ENCODE measurements around the gene DNMT3B. TPM values are rescaled to one million over a fixed set of nuclear protein-coding genes. Genes with fewer than 3 reads are reported as not detected.

The DNMT3B gene
- total and polyA plus RNA-seq, 9 of the 15 experiments (the other 6 are each of a cell fraction or from before 2014, with no cell fraction given): 9.3 to 74.8 (median 49.1) TPM

DNA sequence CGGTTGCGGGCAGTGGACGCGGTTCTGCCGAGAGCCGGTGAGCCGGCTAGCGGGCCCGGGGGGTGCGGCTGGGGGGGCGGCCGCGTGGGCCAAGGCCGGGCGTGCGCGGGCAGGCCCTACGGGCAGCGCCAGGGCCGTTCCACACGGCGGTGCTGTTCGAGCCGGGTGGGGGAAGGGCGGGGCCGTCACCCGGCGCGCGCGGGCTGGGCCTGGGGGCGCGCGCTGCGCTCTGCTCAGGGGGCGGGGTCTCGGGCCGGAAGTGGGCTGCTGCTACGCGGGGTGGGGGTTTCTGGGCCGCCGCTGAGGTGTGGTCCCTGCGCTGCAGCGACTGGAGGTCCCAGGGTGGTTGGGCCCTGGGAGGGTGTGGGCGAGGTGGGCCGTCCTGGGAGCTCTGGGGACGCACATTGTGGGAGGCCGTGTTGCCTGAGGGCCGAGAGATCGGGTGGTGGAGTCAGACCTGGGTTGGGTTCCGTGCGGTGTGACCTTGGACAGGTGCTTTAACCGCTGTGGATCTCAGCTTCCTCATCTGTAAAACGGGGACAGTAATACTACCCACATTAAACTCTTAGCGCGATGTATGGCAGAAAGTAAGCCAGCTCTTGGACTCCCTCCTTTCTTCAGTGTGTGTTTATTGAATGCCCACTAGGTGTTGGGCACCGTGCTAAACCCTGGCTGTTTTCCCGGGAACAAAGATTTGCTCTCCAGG is 58.0 kb downstream of the DNMT3B start (continued):
- TF ChIP-seq ETV6 (IDR thresholded peaks at IDR 0.05; ENCODE audit: borderline replicate concordance in 1 of 2, low read depth in 2 of 2, low read length in 1 of 2) (no peak), ETV6 (CRISPR knock-in tag; IDR thresholded peaks at IDR 0.05; ENCODE audit: borderline replicate concordance) (no peak), SUPT5H (IDR thresholded peaks at IDR 0.05) (peak; percentile 56), ZNF77 (CRISPR knock-in tag; IDR thresholded peaks at IDR 0.05) (no peak), MECOM (CRISPR knock-in tag; IDR thresholded peaks at IDR 0.05) (no peak), ZNF24 (IDR thresholded peaks at IDR 0.05) (no peak), LCOR (CRISPR knock-in tag; IDR thresholded peaks at IDR 0.05) (no peak), ELF4 (CRISPR knock-in tag; IDR thresholded peaks at IDR 0.05) (0 out of 2 replicates have a peak, but pooled peaks have one; percentile 41), CBFB (CRISPR knock-in tag; IDR thresholded peaks at IDR 0.05) (0 out of 2 replicates have a peak, but pooled peaks have one; percentile 25), GABPA (tag; conservative IDR thresholded peaks at IDR 0.05; ENCODE audit: low read depth) (peak; percentile 79), BCOR (IDR thresholded peaks at IDR 0.05) (peak; percentile 63; the same call in 1 of the 2 replicates), MIER1 (IDR thresholded peaks at IDR 0.05; ENCODE audit: low read depth) (no peak), YY1 (IDR thresholded peaks at IDR 0.05; ENCODE audit: borderline replicate concordance in 1 of 3, control insufficient read depth in 1 of 3, extremely low read depth in 1 of 3, insufficient read depth in 3 of 3, insufficient read length in 1 of 3, insufficient replicate concordance in 2 of 3, low read depth in 1 of 3, low read length in 2 of 3) (no peak)
- TF ChIP-seq, protein P1, sequence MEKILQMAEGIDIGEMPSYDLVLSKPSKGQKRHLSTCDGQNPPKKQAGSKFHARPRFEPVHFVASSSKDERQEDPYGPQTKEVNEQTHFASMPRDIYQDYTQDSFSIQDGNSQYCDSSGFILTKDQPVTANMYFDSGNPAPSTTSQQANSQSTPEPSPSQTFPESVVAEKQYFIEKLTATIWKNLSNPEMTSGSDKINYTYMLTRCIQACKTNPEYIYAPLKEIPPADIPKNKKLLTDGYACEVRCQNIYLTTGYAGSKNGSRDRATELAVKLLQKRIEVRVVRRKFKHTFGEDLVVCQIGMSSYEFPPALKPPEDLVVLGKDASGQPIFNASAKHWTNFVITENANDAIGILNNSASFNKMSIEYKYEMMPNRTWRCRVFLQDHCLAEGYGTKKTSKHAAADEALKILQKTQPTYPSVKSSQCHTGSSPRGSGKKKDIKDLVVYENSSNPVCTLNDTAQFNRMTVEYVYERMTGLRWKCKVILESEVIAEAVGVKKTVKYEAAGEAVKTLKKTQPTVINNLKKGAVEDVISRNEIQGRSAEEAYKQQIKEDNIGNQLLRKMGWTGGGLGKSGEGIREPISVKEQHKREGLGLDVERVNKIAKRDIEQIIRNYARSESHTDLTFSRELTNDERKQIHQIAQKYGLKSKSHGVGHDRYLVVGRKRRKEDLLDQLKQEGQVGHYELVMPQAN (IDR thresholded peaks at IDR 0.05; ENCODE audit: borderline replicate concordance): peak; percentile 63; the same call in 1 of the 2 replicates
- TF ChIP-seq, protein P2, sequence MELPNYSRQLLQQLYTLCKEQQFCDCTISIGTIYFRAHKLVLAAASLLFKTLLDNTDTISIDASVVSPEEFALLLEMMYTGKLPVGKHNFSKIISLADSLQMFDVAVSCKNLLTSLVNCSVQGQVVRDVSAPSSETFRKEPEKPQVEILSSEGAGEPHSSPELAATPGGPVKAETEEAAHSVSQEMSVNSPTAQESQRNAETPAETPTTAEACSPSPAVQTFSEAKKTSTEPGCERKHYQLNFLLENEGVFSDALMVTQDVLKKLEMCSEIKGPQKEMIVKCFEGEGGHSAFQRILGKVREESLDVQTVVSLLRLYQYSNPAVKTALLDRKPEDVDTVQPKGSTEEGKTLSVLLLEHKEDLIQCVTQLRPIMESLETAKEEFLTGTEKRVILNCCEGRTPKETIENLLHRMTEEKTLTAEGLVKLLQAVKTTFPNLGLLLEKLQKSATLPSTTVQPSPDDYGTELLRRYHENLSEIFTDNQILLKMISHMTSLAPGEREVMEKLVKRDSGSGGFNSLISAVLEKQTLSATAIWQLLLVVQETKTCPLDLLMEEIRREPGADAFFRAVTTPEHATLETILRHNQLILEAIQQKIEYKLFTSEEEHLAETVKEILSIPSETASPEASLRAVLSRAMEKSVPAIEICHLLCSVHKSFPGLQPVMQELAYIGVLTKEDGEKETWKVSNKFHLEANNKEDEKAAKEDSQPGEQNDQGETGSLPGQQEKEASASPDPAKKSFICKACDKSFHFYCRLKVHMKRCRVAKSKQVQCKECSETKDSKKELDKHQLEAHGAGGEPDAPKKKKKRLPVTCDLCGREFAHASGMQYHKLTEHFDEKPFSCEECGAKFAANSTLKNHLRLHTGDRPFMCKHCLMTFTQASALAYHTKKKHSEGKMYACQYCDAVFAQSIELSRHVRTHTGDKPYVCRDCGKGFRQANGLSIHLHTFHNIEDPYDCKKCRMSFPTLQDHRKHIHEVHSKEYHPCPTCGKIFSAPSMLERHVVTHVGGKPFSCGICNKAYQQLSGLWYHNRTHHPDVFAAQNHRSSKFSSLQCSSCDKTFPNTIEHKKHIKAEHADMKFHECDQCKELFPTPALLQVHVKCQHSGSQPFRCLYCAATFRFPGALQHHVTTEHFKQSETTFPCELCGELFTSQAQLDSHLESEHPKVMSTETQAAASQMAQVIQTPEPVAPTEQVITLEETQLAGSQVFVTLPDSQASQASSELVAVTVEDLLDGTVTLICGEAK (IDR thresholded peaks at IDR 0.05): peak; percentile 62
- TF ChIP-seq, protein P2 (CRISPR knock-in tag; IDR thresholded peaks at IDR 0.05): no peak

Data from K562 (cell line).